Erythroblast (primary cell): ENCODE data around the gene ADAM12.

ENCODE experiments used
- GATA1 ChIP-seq: IDR thresholded peaks from 2 replicates; pipeline ENCODE4 v1.6.1; 2011; ENCODE audit warnings: low read depth, mild to moderate bottlenecking, control low read depth, low read length, moderate library complexity
- POLR2A ChIP-seq: IDR thresholded peaks from 2 replicates; pipeline ENCODE4 v1.6.1; 2011; ENCODE audit warnings: mild to moderate bottlenecking, low read length

GRCh38 chr10:126397640-126398382, 9.5 kb upstream of the ADAM12 start:
- TF ChIP-seq POLR2A (no peak), GATA1 (no peak)
